ENCODE measurements around the gene PLEKHM3. TPM values are rescaled to one million over a fixed set of nuclear protein-coding genes. Genes with fewer than 3 reads are reported as not detected.
"Not testable (repeated sequence)": the region's sequence is repeated elsewhere in the genome, so short reads cannot be mapped to it uniquely, and the experiment has no call there.

The PLEKHM3 gene
- total RNA-seq, 1 donor from 2014 or later = 10.4 TPM

DNA sequence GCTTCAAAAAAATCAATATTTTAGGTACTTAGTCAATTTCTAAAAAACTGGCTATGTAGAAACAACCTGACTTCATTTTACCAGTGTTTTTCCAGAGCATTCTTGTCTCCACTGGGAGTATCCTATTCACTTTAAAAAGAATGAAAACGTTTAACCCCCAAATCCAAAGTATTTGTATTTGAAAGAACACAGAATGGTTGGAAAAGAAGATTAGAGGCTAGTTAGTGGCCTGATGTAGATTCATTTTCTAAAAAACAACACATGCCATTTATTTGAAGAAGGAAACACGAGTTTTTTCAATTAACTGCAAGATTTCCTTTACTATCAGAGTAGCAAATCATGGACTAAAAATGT lies 74.6 kb downstream of the PLEKHM3 start:
- Mint-ChIP-seq H3K27me3 (ENCODE audit: unreplicated experiment) (no peaks in the 10 kb centered on the region), H3K36me3 (ENCODE audit: low read depth, unreplicated experiment) (no peaks in the 10 kb centered on the region), H3K4me1 (ENCODE audit: unreplicated experiment) (peaks cover 5% of the 10 kb centered on the region), H3K4me3 (ENCODE audit: unreplicated experiment) (no peak overlapping the region), H3K27ac (ENCODE audit: unreplicated experiment) (no peak overlapping the region), H3K9me3 (ENCODE audit: unreplicated experiment) (no peaks in the 10 kb centered on the region)
- no peak for DNase-seq (ENCODE audit: low spot score)
- TF ChIP-seq, protein P1, sequence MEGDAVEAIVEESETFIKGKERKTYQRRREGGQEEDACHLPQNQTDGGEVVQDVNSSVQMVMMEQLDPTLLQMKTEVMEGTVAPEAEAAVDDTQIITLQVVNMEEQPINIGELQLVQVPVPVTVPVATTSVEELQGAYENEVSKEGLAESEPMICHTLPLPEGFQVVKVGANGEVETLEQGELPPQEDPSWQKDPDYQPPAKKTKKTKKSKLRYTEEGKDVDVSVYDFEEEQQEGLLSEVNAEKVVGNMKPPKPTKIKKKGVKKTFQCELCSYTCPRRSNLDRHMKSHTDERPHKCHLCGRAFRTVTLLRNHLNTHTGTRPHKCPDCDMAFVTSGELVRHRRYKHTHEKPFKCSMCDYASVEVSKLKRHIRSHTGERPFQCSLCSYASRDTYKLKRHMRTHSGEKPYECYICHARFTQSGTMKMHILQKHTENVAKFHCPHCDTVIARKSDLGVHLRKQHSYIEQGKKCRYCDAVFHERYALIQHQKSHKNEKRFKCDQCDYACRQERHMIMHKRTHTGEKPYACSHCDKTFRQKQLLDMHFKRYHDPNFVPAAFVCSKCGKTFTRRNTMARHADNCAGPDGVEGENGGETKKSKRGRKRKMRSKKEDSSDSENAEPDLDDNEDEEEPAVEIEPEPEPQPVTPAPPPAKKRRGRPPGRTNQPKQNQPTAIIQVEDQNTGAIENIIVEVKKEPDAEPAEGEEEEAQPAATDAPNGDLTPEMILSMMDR (IDR thresholded peaks at IDR 0.05; ENCODE audit: unreplicated experiment) = no peak

DNA sequence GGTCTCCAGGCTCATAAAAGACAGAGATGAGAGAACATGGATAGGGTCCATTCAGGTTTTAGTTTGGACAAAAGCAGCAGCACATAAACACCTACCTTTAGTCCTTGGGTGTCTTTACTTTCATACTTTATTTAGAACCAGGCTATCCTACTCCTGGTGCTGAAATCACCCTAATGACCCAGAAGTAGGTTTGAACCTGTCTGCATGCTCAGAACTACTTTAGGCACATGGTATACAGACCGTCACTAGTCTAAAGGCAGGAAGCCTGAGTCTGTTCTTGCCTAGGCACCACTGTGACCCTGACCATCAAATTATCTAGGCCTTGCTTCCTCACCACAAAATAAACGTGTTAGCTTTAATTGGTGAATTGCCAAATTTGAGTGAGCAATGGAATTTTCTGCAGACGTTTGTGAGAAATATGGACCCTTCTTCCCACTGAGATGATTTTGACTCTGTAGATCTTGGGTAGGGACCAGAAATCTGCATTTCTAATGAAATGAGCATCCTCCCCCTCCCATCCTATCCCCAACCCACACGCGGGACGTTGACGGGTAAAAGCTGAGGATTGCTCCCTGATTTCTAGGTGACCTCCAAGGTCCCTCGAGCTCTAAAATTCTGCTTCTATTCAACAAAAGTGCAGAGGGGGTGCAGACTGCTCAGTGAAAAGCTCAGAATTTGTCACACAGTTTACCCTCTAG lies 75.1 kb downstream of the PLEKHM3 start:
- DNase-seq (ENCODE audit: low spot score) = no peak
- Mint-ChIP-seq H3K9me3 (ENCODE audit: unreplicated experiment) (no peaks in the 10 kb centered on the region), H3K27ac (ENCODE audit: unreplicated experiment) (no peak overlapping the region), H3K27me3 (ENCODE audit: unreplicated experiment) (no peaks in the 10 kb centered on the region), H3K4me1 (ENCODE audit: unreplicated experiment) (peaks cover 5% of the 10 kb centered on the region), H3K36me3 (ENCODE audit: low read depth, unreplicated experiment) (peaks cover under 1% of the 10 kb centered on the region), H3K4me3 (ENCODE audit: unreplicated experiment) (no peak overlapping the region)
- TF ChIP-seq, protein P1 (IDR thresholded peaks at IDR 0.05; ENCODE audit: unreplicated experiment) = no peak

DNA sequence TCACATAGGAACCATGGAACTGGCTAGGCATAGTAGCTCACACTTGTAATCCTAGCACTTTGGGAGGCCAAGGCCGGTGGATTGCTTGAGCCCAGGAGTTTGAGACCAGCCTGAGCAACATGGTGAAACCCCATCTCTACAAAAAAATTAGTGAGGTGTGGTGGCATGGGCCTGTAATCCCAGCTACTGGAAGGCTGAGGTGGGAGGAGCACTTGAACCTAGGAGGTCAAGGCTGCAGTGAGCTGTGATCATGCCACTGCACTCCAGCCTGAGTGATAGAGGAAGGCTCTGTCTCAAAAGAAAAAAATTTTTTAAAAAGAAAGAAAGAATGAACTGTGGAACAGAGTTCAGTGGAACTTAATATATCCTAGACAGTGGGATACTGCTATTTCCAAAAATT lies 76.1 kb downstream of the PLEKHM3 start:
- H3K36me3 Mint-ChIP-seq (ENCODE audit: low read depth, unreplicated experiment); H3K27me3 Mint-ChIP-seq (ENCODE audit: unreplicated experiment); H3K9me3 Mint-ChIP-seq (ENCODE audit: unreplicated experiment); H3K4me1 Mint-ChIP-seq (ENCODE audit: unreplicated experiment); H3K27ac Mint-ChIP-seq (ENCODE audit: unreplicated experiment); H3K4me3 Mint-ChIP-seq (ENCODE audit: unreplicated experiment); DNase-seq (ENCODE audit: low spot score): not testable (repeated sequence)

DNA sequence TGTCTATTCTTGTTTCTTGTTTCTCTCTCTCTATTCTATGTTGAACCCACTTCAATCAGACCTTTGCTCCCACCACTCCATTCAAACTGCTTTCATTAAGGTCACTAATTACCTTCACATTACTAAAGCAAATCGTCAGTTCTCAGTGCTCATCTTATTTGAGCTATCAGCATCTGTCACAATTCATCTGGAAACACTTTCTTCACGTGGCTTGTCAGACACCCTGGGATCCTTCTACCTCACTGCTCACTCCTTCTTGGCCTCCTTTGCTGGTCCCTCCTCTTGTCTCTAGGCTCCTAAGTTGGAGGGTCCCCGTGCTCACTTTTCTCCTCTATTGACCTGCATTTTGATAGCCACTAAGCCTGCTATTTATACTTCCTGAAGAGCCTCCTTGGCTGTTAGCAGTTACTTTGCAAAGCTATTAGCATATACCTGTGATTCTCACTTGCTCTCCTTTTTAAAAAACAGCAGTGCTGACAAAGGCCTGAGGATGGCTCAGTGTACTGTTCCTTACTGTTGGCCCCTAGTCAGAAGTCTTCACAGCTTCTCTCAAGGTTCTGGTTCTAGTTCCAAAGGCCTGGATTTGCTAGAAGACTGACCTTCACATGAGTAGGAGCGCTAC lies 80.2 kb downstream of the PLEKHM3 start:
- H3K9me3 Mint-ChIP-seq (ENCODE audit: unreplicated experiment) = no peaks in the 10 kb centered on the region
- no peak overlapping the region for H3K4me3 Mint-ChIP-seq (ENCODE audit: unreplicated experiment)
- no peak overlapping the region for H3K27ac Mint-ChIP-seq (ENCODE audit: unreplicated experiment)
- H3K36me3 Mint-ChIP-seq (ENCODE audit: low read depth, unreplicated experiment) = peaks cover 5% of the 10 kb centered on the region
- no peaks in the 10 kb centered on the region for H3K4me1 Mint-ChIP-seq (ENCODE audit: unreplicated experiment)
- H3K27me3 Mint-ChIP-seq (ENCODE audit: unreplicated experiment) = peaks cover 1% of the 10 kb centered on the region
- TF ChIP-seq, protein P1 (IDR thresholded peaks at IDR 0.05; ENCODE audit: unreplicated experiment) = no peak
- DNase-seq (ENCODE audit: low spot score) = no peak

DNA sequence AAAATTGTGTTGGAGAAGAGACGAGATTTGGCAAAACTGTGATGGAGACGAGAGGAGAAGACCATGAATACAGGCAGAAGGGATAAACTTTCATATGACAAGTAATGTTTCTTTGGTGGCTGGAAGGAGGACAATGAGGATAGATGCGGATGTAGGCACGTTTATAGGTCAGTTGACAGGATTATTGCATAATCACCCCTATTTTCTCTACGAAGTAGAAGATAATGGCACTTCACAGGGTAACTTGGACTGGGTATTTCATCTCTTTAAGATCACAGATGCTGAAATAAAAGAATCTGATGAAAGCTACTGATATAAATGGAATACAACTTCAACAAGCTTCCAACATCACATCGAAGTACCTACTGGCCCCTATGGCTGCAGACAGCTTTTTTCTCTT lies 81.0 kb downstream of the PLEKHM3 start:
- Mint-ChIP-seq H3K36me3 (ENCODE audit: low read depth, unreplicated experiment) (peaks cover 5% of the 10 kb centered on the region), H3K4me1 (ENCODE audit: unreplicated experiment) (no peaks in the 10 kb centered on the region), H3K27me3 (ENCODE audit: unreplicated experiment) (peaks cover 1% of the 10 kb centered on the region), H3K9me3 (ENCODE audit: unreplicated experiment) (no peaks in the 10 kb centered on the region), H3K27ac (ENCODE audit: unreplicated experiment) (no peak overlapping the region), H3K4me3 (ENCODE audit: unreplicated experiment) (no peak overlapping the region)
- TF ChIP-seq, protein P1 (IDR thresholded peaks at IDR 0.05; ENCODE audit: unreplicated experiment) = no peak
- DNase-seq (ENCODE audit: low spot score) = no peak
